ENCODE results near the gene IL1RAP.

The IL1RAP gene

DNA sequence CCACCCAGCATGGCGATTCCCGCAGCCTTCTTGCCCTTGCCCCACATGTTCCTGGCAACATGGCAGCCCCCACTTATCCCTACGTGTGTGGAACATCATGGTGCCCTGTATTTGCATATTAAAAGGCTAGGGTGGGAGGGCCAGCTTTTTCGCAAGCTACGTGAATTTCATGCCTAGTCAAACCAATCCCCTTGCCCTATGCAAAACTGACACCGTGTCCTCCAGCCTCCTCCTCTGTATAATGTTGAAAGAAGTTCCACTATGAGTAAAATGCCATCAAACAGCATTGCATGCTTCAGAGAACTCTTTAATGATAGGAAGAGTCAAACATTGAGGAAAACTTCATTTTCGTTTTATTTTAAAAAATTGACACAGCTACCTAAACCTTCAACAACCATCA lies 170.9 kb downstream of the IL1RAP start:
- no peaks in the 10 kb centered on the region for H3K36me3 ChIP-seq (ENCODE audit: control insufficient read depth, insufficient read depth, low read length)
- H3K79me2 ChIP-seq, result no peaks in the 10 kb centered on the region
- H3K4me3 ChIP-seq (ENCODE audit: low read depth, low read length), result no peak overlapping the region
- TF ChIP-seq, protein P1, sequence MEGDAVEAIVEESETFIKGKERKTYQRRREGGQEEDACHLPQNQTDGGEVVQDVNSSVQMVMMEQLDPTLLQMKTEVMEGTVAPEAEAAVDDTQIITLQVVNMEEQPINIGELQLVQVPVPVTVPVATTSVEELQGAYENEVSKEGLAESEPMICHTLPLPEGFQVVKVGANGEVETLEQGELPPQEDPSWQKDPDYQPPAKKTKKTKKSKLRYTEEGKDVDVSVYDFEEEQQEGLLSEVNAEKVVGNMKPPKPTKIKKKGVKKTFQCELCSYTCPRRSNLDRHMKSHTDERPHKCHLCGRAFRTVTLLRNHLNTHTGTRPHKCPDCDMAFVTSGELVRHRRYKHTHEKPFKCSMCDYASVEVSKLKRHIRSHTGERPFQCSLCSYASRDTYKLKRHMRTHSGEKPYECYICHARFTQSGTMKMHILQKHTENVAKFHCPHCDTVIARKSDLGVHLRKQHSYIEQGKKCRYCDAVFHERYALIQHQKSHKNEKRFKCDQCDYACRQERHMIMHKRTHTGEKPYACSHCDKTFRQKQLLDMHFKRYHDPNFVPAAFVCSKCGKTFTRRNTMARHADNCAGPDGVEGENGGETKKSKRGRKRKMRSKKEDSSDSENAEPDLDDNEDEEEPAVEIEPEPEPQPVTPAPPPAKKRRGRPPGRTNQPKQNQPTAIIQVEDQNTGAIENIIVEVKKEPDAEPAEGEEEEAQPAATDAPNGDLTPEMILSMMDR (IDR thresholded peaks at IDR 0.05), result no peak
- H3K4me2 ChIP-seq (ENCODE audit: low read length), result no peak overlapping the region
- H3K27me3 ChIP-seq (ENCODE audit: control insufficient read depth, insufficient read depth, low read length), result no peaks in the 10 kb centered on the region
- no peak overlapping the region for H3K27ac ChIP-seq
- H3K4me1 ChIP-seq, result no peaks in the 10 kb centered on the region
- no peak overlapping the region for H2AFZ ChIP-seq
- H3K9ac ChIP-seq, result no peak overlapping the region
- H3K9me3 ChIP-seq (ENCODE audit: control insufficient read depth, low read length), result no peaks in the 10 kb centered on the region

DNA sequence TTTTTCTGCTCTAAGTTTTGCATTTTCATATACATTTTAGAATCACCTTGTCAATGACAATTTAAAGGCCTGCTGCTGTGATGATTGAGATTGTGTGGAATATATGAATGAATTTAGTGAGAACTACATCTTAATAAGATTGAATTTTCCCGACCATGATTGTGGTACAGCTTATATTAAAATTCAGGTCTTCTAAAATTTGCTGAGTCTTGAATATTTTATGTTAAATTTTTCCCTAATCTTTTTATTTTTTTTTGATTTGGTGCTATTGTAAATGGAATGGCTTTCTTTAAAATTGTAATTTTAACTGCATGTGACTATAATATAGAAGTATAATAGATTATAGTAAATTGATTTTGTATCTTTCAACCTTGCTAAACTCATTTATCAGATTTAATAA lies 172.1 kb downstream of the IL1RAP start:
- Histone ChIP-seq H3K4me1 (no peaks in the 10 kb centered on the region), H3K27me3 (ENCODE audit: control insufficient read depth, insufficient read depth, low read length) (no peaks in the 10 kb centered on the region), H3K9me3 (ENCODE audit: control insufficient read depth, low read length) (no peaks in the 10 kb centered on the region), H2AFZ (no peak overlapping the region), H3K9ac (no peak overlapping the region), H3K4me3 (ENCODE audit: low read depth, low read length) (no peak overlapping the region), H3K27ac (no peak overlapping the region), H3K79me2 (no peaks in the 10 kb centered on the region), H3K36me3 (ENCODE audit: control insufficient read depth, insufficient read depth, low read length) (no peaks in the 10 kb centered on the region), H3K4me2 (ENCODE audit: low read length) (no peak overlapping the region)
- TF ChIP-seq, protein P1 (IDR thresholded peaks at IDR 0.05), result no peak

DNA sequence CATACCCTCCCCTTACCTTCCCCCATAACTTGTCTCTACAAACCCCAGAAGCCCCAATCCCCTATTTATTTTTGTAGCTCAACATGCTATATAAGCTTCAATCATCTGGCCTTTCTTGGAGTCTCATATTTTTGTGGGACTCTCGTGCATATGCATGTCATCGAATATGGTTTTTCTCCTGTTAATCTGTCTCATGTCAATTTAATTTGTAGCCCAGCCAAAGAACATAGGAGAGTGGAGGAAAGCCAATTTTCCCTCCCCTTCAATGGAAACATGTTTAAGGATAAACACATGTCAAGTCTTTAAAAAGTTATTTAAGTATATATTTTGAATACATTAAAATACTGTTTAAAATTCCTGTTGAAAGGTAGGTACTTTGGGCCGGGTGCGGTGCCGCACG lies 176.4 kb downstream of the IL1RAP start:
- no peaks in the 10 kb centered on the region for H3K27me3 ChIP-seq (ENCODE audit: control insufficient read depth, insufficient read depth, low read length)
- H3K4me2 ChIP-seq (ENCODE audit: low read length), result no peak overlapping the region
- no peaks in the 10 kb centered on the region for H3K79me2 ChIP-seq

DNA sequence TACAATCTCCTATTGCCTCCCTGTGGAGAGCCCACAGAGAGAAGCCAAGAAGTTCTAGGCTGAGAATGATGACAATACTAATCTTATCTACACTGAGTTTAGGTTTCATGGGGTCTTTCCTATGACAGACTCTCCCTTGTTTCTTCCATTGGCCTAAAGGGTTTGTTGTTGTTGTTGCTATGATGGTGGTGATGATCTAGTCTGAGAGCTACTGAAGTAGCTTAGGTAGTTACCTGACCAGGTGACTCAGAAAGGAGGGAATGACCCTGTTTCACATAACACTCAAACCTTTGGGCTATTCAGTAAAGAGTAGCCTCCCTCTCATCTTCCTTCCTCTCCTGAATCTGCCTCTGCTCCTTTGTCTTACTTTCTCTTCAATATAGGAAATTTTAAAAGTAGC lies 178.4 kb downstream of the IL1RAP start:
- no peak overlapping the region for H3K9ac ChIP-seq
- TF ChIP-seq, protein P1 (IDR thresholded peaks at IDR 0.05), result no peak
- no peak overlapping the region for H3K4me2 ChIP-seq (ENCODE audit: low read length)
- H3K79me2 ChIP-seq, result no peaks in the 10 kb centered on the region
- no peak overlapping the region for H3K4me3 ChIP-seq (ENCODE audit: low read depth, low read length)
- H3K36me3 ChIP-seq (ENCODE audit: control insufficient read depth, insufficient read depth, low read length), result no peaks in the 10 kb centered on the region
- H3K27me3 ChIP-seq (ENCODE audit: control insufficient read depth, insufficient read depth, low read length), result no peaks in the 10 kb centered on the region
- no peaks in the 10 kb centered on the region for H3K4me1 ChIP-seq
- H3K27ac ChIP-seq, result no peak overlapping the region
- H3K9me3 ChIP-seq (ENCODE audit: control insufficient read depth, low read length), result no peaks in the 10 kb centered on the region
- H2AFZ ChIP-seq, result no peak overlapping the region

More for the DNA sequence above, 176.4 kb downstream of the IL1RAP start:
- no peak overlapping the region for H2AFZ ChIP-seq
- H3K4me1 ChIP-seq, result no peaks in the 10 kb centered on the region
- TF ChIP-seq, protein P1 (IDR thresholded peaks at IDR 0.05), result no peak
- H3K36me3 ChIP-seq (ENCODE audit: control insufficient read depth, insufficient read depth, low read length), result no peaks in the 10 kb centered on the region
- H3K9me3 ChIP-seq (ENCODE audit: control insufficient read depth, low read length), result no peaks in the 10 kb centered on the region
- H3K27ac ChIP-seq, result no peak overlapping the region
- no peak overlapping the region for H3K4me3 ChIP-seq (ENCODE audit: low read depth, low read length)
- no peak overlapping the region for H3K9ac ChIP-seq

DNA sequence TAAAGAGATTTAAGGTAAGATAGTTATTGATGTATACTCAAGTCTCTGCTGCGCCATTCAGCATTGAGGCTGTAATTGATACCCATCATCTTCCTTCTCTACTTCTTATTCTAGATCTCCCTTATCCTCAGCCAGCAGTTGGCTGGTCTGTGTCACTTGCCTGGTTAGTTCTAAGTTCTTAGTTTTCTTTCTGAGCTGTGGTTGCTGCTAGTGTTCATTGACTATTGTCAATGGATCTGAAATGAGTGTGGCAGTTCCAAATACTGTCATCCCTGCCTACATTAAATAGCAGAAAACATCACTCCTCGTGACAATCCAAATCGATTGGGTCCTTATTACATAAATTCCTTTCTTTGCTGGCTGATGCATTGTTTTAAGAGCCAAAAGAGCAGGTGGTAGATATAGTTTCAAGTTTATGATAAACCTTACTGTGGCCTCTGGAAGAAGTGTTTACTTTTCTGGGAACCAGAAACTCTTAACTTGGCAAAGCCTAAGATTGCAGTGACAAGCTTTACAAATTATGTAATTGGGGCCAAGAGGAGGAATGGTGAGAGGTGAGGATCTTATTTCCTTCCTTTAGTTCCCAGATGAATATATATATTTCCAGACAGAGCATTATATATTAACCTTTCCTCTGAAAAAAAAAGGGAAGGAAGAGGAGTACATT lies 180.6 kb downstream of the IL1RAP start:
- no peaks in the 10 kb centered on the region for H3K27me3 ChIP-seq (ENCODE audit: control insufficient read depth, insufficient read depth, low read length)
- TF ChIP-seq, protein P1 (IDR thresholded peaks at IDR 0.05), result no peak
- H3K9ac ChIP-seq, result no peak overlapping the region
- no peaks in the 10 kb centered on the region for H3K9me3 ChIP-seq (ENCODE audit: control insufficient read depth, low read length)
- no peak overlapping the region for H2AFZ ChIP-seq
- H3K4me2 ChIP-seq (ENCODE audit: low read length), result no peak overlapping the region
- no peaks in the 10 kb centered on the region for H3K36me3 ChIP-seq (ENCODE audit: control insufficient read depth, insufficient read depth, low read length)
- H3K4me3 ChIP-seq (ENCODE audit: low read depth, low read length), result no peak overlapping the region
- H3K4me1 ChIP-seq, result no peaks in the 10 kb centered on the region
- H3K27ac ChIP-seq, result no peak overlapping the region
- no peaks in the 10 kb centered on the region for H3K79me2 ChIP-seq

Data from parathyroid adenoma (tissue), 2 donors.